Measurements from ENCODE around the gene COX18.

COX18 gene, protein sequence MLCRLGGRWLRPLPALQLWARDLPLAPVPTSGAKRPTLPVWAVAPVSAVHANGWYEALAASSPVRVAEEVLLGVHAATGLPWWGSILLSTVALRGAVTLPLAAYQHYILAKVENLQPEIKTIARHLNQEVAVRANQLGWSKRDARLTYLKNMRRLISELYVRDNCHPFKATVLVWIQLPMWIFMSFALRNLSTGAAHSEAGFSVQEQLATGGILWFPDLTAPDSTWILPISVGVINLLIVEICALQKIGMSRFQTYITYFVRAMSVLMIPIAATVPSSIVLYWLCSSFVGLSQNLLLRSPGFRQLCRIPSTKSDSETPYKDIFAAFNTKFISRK

DNA sequence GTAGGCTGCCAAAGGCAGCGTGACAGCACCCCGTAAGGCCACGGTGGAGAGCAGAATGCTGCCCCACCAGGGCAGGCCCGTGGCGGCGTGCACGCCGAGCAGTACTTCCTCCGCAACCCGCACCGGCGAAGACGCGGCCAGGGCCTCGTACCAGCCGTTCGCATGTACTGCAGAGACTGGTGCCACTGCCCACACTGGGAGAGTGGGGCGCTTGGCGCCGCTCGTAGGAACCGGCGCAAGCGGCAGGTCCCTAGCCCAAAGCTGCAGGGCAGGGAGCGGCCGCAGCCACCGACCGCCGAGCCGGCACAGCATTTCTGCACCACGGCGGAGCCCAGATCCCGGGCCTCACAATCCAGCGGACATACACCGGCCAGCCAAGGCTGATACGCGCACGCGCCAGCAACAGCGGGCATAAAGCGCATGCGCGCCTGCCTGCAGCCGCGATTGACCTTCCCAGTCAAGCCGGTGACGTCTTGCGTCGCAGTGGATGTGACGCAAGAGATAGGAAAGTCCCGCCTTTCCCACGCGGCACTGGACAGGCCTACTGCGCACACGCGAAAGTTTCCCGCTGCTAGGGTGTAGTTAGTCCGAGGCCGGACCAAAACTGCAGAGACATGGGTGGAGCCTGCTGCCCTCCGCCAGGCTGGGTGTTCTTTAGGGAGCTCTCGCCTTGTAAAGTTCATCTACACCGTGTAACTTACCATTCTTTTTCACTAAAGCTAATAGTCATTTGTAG, at the start of gene COX18:
Gene COX18 (minus strand): TSS at position 379 of the 736 bp plus-strand sequence. CDS start 67 bp downstream, at position 312.
- DNase-seq, result peak; percentile 83 to 98 (median 95)

DNA sequence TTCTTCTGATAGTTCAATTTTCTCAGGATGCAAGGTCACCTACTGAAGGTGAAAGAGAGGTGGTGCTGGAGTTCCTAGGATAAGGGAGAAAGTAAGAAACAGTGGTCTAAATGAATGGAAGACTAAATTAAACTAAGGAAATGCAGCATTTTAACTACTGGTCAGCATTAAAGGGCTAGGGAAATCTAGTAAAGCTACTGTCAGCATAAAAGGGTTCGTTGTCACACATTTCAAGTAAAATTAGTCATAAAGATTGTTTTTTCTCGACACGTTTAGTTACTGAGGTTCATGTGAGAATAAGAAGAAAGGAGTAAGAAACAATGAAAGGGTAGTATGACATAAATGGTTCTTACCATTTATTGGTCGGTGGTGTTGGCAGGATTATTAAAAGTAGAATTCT, 40.0 kb upstream of the COX18 start:
- DNase-seq, result no peak

DNA sequence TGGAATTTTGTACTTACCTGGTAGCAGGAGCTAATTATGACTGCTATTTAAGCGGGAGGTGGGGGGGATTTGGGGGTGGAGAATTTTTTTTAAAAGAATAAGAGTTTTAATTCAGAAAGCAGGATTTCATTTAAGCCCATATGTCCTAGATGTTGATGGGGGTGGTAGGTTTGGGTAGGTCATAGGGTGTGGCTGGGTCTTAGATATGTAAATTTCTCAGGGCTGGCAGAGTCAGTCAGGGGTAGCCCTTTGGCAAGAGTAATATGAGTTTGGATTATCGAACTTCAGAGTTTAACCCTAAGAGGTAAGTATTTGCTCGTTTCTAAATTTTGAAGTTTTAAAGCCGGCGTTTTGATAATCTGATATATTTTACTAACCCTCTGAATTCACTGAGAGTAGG, 35.2 kb upstream of the COX18 start:
- DNase-seq, result no peak

DNA sequence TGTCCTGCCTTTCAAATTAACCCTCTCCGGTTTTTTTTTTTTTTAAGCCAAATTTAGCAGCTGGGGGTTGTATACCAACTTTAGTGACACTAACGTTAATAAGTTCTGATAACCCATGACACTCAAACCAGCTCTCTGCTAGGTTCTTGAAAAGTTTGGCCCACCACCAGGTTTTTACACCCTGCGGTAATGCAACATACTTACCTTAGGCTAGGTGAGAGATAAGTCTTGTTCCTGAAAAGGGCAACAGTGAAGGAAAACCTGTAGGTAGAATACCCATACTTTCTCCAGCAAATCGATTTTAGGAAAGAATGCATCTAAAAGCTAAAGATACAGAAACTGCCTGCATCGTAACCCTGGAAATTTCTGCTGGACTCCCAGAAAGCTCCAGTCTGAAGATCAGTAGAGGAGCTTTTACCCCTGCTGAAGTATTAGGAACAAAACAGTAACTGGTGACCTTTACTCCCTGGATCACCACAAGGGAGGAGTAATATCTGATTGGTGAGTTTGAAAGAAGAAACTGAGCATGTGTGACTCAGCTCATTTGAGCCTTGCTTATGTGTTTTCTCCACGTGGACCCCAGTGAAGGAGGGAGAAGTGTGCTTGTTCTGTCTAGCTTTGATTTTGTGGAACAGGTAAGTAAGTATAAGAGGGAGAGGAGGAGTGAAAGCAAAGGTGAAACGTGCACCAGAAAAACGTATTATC, 34.4 kb upstream of the COX18 start:
- DNase-seq, result no peak

DNA sequence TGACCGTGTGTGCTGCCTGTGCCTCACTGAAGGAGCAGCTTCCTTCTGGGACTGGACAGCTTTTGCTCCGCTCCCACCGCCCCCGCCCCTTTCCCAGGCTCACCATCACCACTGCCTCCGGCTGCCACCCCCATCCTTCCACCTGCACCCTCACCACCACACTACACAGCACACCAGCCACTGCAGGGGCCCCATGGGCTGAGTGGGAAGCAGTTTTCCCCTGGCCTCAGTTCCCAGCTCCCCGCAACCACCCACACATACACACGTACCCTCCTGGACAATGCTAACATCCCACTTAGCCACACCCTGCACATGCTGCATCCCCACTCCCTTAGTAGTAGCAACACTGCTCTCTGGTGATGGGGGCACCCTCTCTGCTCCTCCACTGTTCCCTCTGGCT, 29.6 kb upstream of the COX18 start:
- no peak for DNase-seq

DNA sequence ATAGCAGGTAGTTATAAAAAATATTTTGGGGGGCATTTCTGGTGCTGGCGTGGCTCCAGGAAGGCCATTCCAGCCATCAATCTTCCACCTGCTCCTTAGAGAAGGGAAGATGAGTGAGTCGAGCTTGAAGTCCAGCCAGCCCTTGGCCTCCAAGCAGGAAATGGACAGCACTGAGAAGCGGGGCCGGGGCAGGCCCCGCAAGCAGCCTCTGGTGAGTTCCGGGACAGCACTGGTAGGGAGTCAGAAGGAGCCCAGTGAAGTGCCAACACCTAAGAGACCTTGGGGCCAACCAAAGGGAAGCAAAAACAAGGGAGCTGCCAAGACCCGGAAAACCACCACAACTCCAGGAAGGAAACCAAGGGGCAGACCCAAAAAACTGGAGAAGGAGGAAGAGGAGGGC, 29.2 kb upstream of the COX18 start:
- no peak for DNase-seq

DNA sequence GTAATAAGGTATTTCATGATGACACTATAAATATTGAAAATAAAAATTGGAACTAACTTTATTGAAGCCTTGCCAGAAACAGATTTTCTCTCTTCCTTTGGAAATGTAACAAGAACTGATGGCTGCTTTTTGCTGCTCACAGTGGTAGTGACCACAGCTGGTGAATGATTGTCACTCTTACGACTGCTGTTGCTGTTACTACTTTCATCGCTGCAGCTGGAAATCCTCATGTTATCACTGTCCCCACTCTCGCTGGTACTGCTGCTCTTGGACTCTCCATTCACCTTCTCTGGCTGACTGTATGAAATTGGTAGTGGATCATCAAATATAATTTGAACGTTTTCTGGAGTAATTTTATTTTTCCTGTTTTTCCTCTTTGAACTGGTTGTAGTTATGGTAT, 28.5 kb upstream of the COX18 start:
- DNase-seq, result no peak

DNA sequence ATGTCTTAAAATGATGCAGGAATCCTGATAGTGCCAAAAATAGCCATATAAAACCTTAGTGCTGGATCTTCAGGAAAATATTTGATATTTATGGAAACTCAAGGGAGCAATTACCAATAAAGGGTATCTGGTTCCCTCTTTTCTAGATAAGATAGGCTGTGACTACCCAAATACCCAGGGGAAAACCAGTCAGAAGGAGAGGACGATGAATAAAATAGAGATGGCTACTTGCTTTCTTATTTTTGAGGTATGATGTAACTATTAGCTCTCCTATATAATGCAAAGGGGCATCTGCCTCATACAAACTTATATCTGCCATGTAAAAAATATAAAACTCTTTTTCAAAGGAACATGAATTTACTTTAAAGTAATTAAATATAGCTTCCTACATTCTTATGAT, 23.4 kb upstream of the COX18 start:
- DNase-seq, result no peak

DNA sequence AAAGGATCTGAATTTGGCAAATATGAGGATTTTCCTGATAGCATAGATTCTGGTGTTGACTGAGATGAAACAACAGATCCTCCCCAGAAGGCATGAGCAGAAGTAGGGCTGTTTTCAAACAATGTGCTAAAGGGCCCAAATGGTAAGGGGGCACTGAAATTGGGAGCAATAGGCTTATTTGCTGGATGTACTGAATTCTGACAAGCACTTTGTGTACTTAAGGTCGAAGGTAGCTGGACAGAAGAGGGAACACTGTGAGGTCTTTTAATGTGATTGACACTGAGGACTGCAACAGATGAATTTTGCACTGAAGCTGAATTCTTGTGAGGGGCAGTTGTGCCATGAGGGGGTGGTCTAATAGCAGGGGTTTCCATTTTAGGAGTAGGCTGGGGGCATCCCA, 21.2 kb upstream of the COX18 start:
- DNase-seq, result no peak

DNA sequence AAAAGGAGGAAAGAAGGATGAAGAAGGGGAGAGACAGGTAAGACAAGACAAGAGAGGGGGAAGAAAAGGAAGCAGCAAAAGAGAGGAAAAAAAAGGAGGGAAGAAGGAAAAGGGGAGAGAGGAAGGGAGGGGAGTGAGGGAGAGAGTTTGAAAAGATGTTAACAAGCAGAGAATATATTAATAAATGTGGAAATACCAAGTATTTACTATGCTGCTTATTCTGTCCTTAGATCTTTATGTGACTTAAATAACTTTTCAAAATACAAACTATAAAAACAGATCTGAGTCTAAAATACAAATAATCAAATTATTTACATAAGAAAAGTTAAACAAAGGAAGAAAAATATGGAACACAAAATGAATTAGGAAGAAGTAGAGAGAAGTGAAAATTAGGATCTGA, 18.4 kb upstream of the COX18 start:
- DNase-seq, result no peak

DNA sequence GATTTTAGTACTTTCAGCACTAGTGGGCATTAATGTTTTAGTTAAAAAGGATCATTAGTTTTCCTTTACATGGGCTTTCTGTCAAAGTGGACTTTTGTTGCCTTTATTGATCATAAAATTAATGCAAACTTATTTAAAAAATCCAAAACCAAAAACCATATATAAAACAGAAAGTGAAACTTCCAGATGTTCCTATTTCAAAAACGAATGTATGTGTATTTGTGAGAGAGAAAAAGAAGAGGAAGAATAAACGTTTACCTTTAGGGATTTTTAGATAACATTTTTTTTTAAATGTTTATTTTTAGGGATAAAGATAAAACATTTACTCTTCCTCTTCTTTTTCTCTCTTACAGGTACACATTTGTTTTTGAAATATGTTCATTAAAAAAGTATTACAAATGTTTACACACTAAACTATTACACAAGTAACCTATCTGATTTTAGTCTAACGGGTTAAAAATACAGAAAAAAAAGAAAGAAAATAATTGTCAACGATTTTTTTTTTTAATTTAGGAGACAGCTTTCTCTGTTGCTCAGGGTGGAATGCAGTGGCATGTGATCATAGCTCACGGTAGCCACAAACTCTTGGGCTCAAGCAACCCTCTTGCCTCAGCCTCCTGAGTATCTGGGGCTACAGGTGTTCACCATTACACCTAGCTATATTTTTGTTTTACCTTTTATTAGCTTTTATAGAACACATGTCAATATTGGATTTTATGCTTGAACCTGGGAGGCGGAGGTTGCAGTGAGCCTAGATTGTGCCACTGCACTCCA, 16.8 kb upstream of the COX18 start:
- no peak for DNase-seq

DNA sequence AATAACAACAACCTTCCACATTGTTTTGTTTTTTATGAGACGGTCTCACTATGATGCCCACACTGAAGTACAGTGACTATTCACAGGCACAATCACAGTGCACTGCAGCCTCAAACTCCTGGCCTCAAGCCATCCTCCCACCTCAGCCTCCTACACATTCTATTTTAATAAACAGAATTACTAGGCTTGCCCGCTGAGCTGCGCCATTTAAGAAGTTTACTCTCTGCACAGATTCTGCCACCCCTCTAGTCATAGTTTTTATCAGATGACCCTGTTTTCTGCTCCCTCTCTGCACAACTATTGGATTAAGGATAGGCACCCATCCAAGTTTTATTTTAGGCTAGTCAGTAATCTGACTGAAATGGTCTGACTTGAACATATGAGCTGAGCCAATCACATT, 11.3 kb upstream of the COX18 start:
- DNase-seq, result peak in 1 of 51 donors; percentile 14

DNA sequence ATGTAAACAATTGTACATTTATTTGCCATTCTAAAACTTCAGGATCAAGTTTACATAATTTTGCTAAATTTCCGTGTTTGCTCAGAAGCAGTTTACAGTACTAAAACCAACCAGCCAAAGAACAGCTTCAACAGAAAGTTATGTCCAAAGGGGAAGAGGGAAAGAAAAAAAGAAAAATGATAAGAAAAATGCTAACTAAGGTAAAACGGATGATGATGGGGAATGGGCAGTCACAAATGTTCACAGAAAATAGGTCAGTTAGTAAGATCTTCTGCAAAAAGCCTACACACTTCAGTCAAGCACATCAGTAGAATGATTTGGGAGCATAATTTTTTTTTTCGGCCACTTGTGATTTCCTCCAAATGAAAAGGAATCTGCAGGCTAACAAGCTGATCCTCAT, 6.3 kb upstream of the COX18 start:
- no peak for DNase-seq

DNA sequence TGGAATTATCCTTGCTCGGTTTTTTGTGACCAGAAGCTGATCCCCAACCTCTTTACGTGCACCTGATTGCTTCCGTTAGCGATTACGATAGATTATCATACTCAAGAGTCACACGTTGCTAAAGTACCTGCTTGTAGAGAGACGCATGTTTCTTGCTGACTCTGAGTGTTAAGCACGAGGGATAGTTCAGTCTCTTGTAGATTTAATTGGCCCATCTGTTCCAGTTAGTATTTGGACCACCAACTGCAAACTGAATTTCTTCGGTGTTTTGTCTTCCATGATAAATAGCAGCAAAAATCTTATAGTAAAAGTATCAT, 516 bp upstream of the COX18 start:
- no peak for DNase-seq

DNA sequence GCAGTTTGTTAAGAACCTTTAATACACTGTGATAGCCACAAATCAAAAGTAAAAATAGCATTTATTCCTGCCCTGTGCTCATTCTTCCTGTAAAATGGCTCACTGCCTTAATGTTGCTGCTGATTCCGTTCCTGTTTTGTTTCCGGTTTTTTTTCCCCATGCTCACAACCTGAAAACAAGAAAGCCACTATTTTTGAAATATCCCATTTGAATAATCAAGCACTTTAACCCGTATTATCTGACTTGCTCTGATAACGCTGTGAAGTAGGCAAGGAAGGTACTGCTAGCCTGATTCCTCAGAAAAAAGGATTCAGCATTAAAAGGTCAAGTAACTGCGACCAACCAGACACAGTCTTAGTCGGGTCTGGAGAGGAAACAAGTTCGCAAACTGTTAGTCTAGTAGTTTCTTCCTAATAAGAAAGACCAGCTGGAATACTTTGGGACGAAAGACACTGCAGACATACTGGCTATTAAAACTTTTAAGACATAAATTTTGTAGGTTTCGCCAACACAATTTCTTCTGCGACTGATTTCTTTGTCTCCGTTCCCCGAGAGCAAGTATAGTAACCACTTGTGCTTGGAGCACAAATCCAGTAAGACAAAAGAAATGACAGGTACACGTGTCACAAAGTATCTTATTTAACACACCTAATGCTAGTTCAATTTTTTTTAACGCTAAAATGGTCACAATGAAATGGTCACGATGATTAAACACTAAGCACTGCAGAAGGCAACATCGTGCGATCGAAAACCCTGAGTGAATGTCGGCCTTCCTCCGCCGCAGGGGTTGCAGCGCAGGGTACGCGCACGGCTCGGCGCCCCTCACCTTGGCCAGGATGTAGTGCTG, 802 bp downstream of the COX18 start:
- peak in 1 of 51 donors; percentile 41 for DNase-seq

DNA sequence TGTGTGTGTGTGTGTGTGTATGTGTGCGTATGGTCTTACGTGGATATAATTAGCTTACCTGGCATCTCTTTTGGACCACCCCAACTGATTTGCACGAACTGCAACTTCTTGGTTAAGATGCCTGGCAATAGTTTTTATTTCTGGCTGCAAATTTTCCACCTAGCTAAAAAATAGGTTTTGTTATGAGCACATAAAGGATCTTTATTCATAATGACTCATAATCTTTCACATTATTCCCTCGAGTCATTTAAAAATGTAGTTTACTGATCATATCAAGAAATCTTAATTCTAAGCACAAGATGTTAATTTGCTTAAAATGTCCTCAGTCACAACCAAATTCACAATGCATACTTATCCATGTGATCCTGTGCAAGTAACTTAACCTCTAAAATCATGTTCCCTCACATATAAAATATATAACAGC, 1.5 kb downstream of the COX18 start:
- no peak for DNase-seq

DNA sequence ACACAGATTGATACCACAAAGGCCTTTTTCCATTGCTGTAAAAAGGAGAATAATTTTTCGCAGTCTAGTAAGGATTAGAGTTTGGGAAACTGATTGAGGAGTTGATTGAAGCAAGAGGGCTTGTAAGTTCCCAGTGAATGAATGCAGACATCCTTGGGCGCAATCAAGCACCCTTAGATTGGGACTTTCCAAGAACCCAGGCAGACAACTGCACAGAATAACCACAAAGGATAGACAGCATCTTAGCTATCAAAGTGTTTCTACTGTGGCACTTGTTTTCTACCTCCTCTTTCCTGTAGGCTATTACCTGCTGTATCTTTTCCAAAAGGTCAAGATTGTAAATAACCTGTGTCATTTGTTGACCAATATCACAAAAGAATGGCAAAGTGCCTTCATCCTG, 2.6 kb downstream of the COX18 start:
- DNase-seq, result no peak

DNA sequence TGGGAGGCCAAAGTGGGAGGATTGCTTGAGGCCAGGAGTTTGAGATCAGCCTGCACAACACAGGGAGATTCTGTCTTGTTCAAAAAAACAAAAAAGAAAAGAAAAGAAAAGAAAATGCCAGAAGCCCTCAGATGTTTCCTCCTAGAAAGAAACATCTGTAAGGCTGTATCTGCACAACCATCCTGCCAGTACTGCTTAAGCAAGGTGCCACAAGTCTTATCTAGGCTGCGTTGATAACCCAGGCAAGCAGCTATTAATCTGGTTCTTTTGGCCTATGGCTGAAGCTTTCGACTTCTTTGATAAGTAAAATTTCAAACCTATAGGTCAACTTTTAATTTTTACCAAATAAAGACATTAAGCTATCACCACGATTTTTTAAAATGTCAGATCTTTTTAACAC, 3.1 kb downstream of the COX18 start:
- DNase-seq, result no peak

DNA sequence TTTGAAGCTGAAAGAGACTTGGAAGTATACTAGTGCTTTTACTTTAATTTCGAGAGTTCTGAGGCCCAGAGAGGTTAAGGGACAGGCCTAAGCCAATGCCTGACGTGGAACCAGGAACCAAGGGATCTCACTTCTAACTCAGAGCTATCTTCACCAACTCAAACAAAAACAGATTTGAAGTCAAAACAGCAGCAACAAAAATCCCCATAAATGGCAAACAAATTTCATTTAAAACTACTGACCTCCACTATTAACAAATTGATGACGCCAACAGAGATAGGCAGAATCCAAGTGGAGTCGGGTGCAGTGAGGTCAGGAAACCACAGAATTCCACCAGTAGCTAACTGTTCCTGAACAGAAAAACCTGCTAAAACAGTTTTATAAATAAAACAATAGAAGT, 5.0 kb downstream of the COX18 start:
- no peak for DNase-seq

DNA sequence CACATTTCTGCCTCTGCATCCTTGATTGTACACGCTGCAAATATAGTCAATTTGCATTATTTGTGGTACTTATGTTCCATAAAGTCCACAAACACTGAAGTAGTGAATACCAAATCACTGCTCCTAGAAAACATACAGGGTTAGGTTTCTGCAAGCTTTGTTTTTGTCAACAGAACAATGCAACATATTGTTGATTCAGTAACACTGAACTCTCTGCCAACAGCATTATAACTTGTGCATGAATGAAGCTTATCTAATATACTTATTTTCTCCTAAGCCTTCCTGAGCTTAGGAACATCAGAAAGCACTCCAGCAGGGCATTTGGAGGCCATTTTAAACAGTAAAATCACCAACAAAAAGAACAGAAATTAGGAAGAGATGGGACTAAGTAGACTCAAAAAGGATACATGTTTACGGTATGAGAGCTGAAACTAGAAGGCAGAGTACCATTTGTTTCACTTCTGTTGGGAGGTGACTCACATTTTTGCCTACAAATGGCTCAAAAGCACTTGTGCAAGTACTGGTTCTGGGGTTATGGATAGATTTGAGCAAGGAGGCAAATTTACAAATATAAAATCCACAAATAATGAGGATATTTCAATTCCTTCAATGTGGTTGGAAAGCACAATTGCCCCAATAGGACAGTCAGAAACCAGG, 14.1 kb downstream of the COX18 start:
- peak in 1 of 51 donors; percentile 4 for DNase-seq

Data from hypothalamus (tissue), 51 donors.